SK-N-SH treated with all-trans-retinoic acid at 6 μM for 48 hours (cell line): ENCODE results near the gene OCIAD2.

Source experiments
- ATAC-seq: fragments of 200-7000 bp; cut with Tn5 transposase; 3 replicates; pipeline ENCODE4 v1.9.1; 2020; ENCODE audit warnings: mild to moderate bottlenecking, moderate library complexity
- ARNTL ChIP-seq: fragments of 450-650 bp; formaldehyde crosslinking; IDR thresholded peaks from 2 replicates; pipeline ENCODE4 v1.5.0; 2020; ENCODE audit warnings: low read depth, mild to moderate bottlenecking, moderate library complexity, borderline replicate concordance
- CSDC2 ChIP-seq: fragments of 250-450 bp; sonication (Bioruptor Pico); IDR thresholded peaks from 2 replicates; pipeline ENCODE4 v1.5.0; 2020; ENCODE audit warnings: mild to moderate bottlenecking, moderate library complexity
- ESRRG ChIP-seq: fragments of 250-450 bp; sonication (Bioruptor Pico); IDR thresholded peaks from 2 replicates; pipeline ENCODE4 v1.6.1; 2021; ENCODE audit warnings: mild to moderate bottlenecking
- GLIS3 ChIP-seq: fragments of 250-450 bp; sonication (Bioruptor Pico); IDR thresholded peaks from 2 replicates; pipeline ENCODE4 v1.5.0; 2020; ENCODE audit warnings: mild to moderate bottlenecking, moderate library complexity
- ISL1 ChIP-seq: fragments of 250-450 bp; sonication (Bioruptor Pico); IDR thresholded peaks from 2 replicates; pipeline ENCODE4 v2.1.2; 2022; ENCODE audit warnings: mild to moderate bottlenecking, moderate library complexity
- POU6F1 ChIP-seq: fragments of 250-450 bp; sonication (Bioruptor Pico); IDR thresholded peaks from 2 replicates; pipeline ENCODE4 v1.8.0; 2021; ENCODE audit warnings: low read depth, mild to moderate bottlenecking, moderate library complexity, borderline replicate concordance
- PPARA ChIP-seq: fragments of 250-450 bp; sonication (Bioruptor Pico); IDR thresholded peaks from 2 replicates; pipeline ENCODE4 v1.5.0; 2020; ENCODE audit warnings: mild to moderate bottlenecking, borderline replicate concordance
- SNAI2 ChIP-seq: fragments of 250-450 bp; sonication (Bioruptor Pico); IDR thresholded peaks from 2 replicates; pipeline ENCODE4 v1.5.0; 2020; ENCODE audit warnings: mild to moderate bottlenecking, moderate library complexity
- TCF4 ChIP-seq: fragments of 250-450 bp; sonication (Bioruptor Pico); IDR thresholded peaks from 2 replicates; pipeline ENCODE4 v1.8.0; 2021; ENCODE audit warnings: mild to moderate bottlenecking, moderate library complexity, borderline replicate concordance
- TOX ChIP-seq: fragments of 250-450 bp; sonication (Bioruptor Pico); IDR thresholded peaks from 2 replicates; pipeline ENCODE4 v1.8.0; 2021; ENCODE audit warnings: mild to moderate bottlenecking, moderate library complexity, borderline replicate concordance
- TSHZ2 ChIP-seq: fragments of 250-450 bp; sonication (Bioruptor Pico); IDR thresholded peaks from 2 replicates; pipeline ENCODE4 v1.5.0; 2020; ENCODE audit warnings: mild to moderate bottlenecking, moderate library complexity
- ZC3H10 ChIP-seq: fragments of 250-450 bp; sonication (Bioruptor Pico); IDR thresholded peaks from 2 replicates; pipeline ENCODE4 v1.5.1; 2021; ENCODE audit warnings: mild to moderate bottlenecking, moderate library complexity
- ZFP3 ChIP-seq: fragments of 250-450 bp; sonication (Bioruptor Pico); IDR thresholded peaks from 2 replicates; pipeline ENCODE4 v1.5.0; 2020; ENCODE audit warnings: mild to moderate bottlenecking, moderate library complexity
- ZFP30 ChIP-seq: fragments of 450-650 bp; formaldehyde crosslinking; IDR thresholded peaks from 2 replicates; pipeline ENCODE4 v1.5.0; 2022; ENCODE audit warnings: mild to moderate bottlenecking, moderate library complexity
- ZNF565 ChIP-seq: fragments of 450-650 bp; formaldehyde crosslinking; conservative IDR thresholded peaks from 2 replicates; pipeline ENCODE4 v1.5.0; 2020; ENCODE audit warnings: low read depth, mild to moderate bottlenecking, moderate library complexity
- ZNF70 ChIP-seq: fragments of 450-650 bp; formaldehyde crosslinking; IDR thresholded peaks from 2 replicates; pipeline ENCODE4 v1.5.0; 2020; ENCODE audit warnings: mild to moderate bottlenecking, moderate library complexity
- ZNF8 ChIP-seq: fragments of 450-650 bp; formaldehyde crosslinking; IDR thresholded peaks from 2 replicates; pipeline ENCODE4 v1.5.0; 2020; ENCODE audit warnings: mild to moderate bottlenecking, moderate library complexity
- TF ChIP-seq, protein P1 (sequence below): fragments of 250-450 bp; sonication (Bioruptor Pico); IDR thresholded peaks from 2 replicates; pipeline ENCODE4 v1.8.0; 2020; ENCODE audit warnings: mild to moderate bottlenecking, moderate library complexity, borderline replicate concordance
- TF ChIP-seq, protein P2 (sequence below): fragments of 250-450 bp; sonication (Bioruptor Pico); IDR thresholded peaks from 2 replicates; pipeline ENCODE4 v1.5.1; 2020; ENCODE audit warnings: low read depth, mild to moderate bottlenecking, moderate library complexity

OCIAD2 gene

DNA sequence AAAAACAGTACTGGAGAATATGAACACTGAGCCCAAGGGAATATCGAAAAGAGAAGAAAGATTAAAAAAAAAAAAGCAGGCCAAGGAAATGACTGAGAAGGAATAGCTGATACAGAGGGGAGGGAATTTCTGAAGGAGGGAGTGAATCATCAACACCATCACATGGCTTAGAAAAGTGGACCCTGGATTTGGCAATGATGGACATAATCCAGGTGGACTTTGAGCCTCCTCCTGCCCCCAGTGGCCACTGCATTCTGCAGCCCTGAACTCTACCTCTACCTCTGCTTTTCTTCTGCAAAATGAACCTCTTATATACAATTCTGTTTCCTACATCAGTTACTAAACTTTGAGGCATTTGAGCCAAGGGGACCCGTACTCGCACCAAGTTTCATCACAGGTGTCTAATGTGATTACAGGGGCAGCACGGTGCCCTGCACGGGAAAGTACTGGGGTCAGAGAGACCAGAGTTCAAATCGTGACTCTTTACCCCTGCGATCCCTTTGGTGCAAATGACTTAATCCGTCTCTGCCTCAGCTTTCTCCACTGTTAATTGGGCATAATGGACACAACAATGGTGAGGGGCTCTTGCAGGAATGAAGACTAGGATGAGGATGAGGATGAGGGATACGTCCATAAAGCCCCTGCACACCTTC, 1.1 kb downstream of the OCIAD2 start (continued):
- TF ChIP-seq, protein P1, sequence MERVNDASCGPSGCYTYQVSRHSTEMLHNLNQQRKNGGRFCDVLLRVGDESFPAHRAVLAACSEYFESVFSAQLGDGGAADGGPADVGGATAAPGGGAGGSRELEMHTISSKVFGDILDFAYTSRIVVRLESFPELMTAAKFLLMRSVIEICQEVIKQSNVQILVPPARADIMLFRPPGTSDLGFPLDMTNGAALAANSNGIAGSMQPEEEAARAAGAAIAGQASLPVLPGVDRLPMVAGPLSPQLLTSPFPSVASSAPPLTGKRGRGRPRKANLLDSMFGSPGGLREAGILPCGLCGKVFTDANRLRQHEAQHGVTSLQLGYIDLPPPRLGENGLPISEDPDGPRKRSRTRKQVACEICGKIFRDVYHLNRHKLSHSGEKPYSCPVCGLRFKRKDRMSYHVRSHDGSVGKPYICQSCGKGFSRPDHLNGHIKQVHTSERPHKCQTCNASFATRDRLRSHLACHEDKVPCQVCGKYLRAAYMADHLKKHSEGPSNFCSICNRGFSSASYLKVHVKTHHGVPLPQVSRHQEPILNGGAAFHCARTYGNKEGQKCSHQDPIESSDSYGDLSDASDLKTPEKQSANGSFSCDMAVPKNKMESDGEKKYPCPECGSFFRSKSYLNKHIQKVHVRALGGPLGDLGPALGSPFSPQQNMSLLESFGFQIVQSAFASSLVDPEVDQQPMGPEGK = no peak

DNA sequence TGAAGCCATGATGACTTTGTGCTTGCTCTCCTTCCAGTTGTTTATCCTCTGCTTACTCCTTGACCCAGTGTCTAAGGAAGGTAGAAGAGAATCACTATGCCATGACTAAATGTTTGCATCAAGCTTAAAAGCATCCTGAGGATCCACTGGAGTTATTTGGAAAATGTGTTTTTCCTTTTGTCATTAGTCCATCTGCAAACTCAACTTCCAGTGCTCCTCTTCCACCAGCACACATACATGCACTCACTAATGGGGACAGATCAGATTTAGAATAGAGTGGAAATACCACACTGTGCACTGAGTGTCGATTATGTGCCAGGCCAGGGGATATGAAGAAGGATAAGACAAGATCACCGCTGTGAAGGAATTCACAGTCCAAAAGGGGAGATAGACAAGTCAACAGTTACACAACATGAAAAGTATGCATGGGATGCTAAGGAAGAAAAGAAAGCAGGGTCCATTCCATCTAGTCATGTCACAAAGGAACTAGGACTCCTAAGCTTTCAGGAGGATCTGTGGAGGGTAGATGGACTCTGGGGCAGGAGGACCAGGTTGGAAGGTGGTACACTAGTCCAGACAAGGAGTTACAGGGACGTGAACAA, 1.9 kb downstream of the OCIAD2 start:
- ATAC-seq = no peak
- no peak for TF ChIP-seq ZFP30 (CRISPR knock-in tag)
- no peak for TF ChIP-seq SNAI2 (CRISPR knock-in tag)

DNA sequence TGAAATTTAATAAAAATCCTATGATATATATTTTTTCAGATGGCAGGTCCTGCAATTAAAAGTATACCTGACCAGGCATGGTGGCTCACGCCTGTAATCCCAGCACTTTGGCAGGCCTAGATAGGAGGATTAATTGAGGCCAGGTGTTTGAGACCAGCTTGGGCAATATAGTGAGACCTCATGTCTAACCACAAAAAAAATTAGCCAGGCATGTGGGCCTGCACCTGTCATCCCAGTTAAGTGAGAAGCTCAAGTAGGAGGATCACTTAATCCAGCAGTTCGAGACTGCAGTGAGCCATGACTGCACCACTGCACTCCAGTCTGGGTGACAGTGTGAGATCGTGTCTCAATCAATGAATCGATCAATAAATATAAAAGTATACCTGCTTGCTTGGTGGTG, 2.5 kb downstream of the OCIAD2 start:
- no peak for TF ChIP-seq PPARA (CRISPR knock-in tag)
- no peak for TF ChIP-seq TOX (CRISPR knock-in tag)
- TF ChIP-seq ZNF70 = no peak
- no peak for TF ChIP-seq ZFP30 (CRISPR knock-in tag)
- TF ChIP-seq POU6F1 (CRISPR knock-in tag) = no peak
- TF ChIP-seq TSHZ2 (CRISPR knock-in tag) = no peak
- TF ChIP-seq CSDC2 (CRISPR knock-in tag) = no peak
- no peak for TF ChIP-seq ISL1
- no peak for TF ChIP-seq GLIS3 (CRISPR knock-in tag)
- no peak for TF ChIP-seq ZNF8 (CRISPR knock-in tag)
- no peak for TF ChIP-seq TCF4
- no peak for TF ChIP-seq SNAI2 (CRISPR knock-in tag)
- no peak for TF ChIP-seq ZFP3 (CRISPR knock-in tag)
- TF ChIP-seq, protein P2, sequence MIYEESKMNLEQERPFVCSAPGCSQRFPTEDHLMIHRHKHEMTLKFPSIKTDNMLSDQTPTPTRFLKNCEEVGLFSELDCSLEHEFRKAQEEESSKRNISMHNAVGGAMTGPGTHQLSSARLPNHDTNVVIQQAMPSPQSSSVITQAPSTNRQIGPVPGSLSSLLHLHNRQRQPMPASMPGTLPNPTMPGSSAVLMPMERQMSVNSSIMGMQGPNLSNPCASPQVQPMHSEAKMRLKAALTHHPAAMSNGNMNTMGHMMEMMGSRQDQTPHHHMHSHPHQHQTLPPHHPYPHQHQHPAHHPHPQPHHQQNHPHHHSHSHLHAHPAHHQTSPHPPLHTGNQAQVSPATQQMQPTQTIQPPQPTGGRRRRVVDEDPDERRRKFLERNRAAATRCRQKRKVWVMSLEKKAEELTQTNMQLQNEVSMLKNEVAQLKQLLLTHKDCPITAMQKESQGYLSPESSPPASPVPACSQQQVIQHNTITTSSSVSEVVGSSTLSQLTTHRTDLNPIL = no peak
- no peak for TF ChIP-seq ARNTL
- TF ChIP-seq, protein P1 = no peak
- TF ChIP-seq ZC3H10 (CRISPR knock-in tag) = no peak
- TF ChIP-seq ZNF565 (CRISPR knock-in tag) = no peak
- no peak for ATAC-seq

DNA sequence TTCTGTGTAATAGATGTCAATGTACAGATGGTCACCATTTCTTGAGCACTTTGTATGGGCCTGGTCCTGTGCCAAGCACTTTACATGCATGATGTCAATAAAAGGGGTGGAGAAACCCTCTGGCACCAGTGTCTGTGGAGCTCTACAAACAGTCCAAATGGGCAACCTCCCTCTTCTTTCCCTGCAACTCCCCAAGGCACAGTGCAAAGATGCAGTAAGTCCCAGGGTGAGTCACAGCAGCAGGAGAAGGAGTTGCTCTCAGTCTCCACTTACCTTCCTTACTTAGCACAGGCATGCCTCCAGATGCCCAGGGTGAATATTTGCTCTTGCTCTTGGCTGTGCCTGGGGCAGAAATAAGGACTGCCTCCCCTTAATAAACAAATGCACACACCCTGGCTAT, 4.3 kb downstream of the OCIAD2 start:
- ATAC-seq = peak; percentile 6; the same call in 1 of the 3 replicates
- TF ChIP-seq ZNF70 = no peak
- no peak for TF ChIP-seq ESRRG (CRISPR knock-in tag)
- TF ChIP-seq ZFP30 (CRISPR knock-in tag) = no peak
- no peak for TF ChIP-seq ISL1
